H1 (cell line): ENCODE data around the gene CEP85L.

Experiments
- CTCF ChIP-seq, 3 experiments: IDR thresholded peaks; 1 replicate in 2 of 3; 2 replicates in 1 of 3; pipeline versions ENCODE4 v1.5.1 to v1.6.1; 2011; ENCODE audit warnings: low read length in 3 of 3, mild to moderate bottlenecking in 3 of 3, inconsistent platforms in 2 of 3, low read depth in 1 of 3, moderate library complexity in 1 of 3; ENCODE audit not compliant: insufficient read depth in 1 of 3; ENCODE audit errors: control extremely low read depth in 1 of 3
- EZH2 ChIP-seq: fragments of 200-600 bp; sonication (generic); IDR thresholded peaks from 2 replicates; pipeline ENCODE4 v1.7.1; 2012; ENCODE audit warnings: low read depth, mild to moderate bottlenecking, moderate library complexity, low read length, inconsistent platforms; ENCODE audit not compliant: severe bottlenecking
- POLR2AphosphoS5 ChIP-seq: IDR thresholded peaks from 2 replicates; pipeline ENCODE4 v1.6.1; 2011; ENCODE audit warnings: low read depth, low read length
- USF2 ChIP-seq: IDR thresholded peaks from 2 replicates; pipeline ENCODE4 v1.6.1; 2011; ENCODE audit warnings: low read length, improper control_type of control experiment
- ZNF274 ChIP-seq: IDR thresholded peaks from 2 replicates; pipeline ENCODE4 v1.7.0; 2012; ENCODE audit warnings: low read length, borderline replicate concordance; ENCODE audit errors: extremely low read depth

DNA sequence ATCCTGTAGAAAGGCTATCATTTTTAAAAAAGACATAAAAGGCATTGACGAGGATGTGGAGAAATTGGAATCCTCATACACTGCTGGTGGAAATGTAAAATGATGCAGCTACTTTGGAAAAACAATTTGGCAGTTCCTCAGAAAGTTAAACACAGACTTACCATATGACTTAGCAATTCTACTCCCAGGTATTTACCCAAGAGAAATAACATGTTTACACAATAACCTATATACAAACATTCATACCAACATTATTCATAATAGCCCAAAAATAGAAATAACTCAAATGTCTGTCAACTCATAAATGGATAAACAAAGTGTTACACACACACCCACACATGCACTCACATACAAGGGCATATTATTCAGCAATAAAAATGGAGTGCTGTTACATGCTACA lies 23.4 kb upstream of the CEP85L start:
- TF ChIP-seq EZH2, result no peak
- no peak for TF ChIP-seq CTCF (IDR thresholded peaks at IDR 0.05; ENCODE audit: control extremely low read depth in 1 of 3, insufficient read depth in 1 of 3, low read depth in 1 of 3, low read length in 3 of 3)
- no peak for TF ChIP-seq ZNF274
- no peak for TF ChIP-seq USF2
- TF ChIP-seq POLR2AphosphoS5, result no peak
